Transverse colon (tissue), 4 donors: ENCODE data around the gene KRT33A. TPM values are rescaled to one million over a fixed set of nuclear protein-coding genes. Genes with fewer than 3 reads are reported as not detected.

Experiments used
- DNase-seq: peaks from one replicate; pipeline ENCODE4 v3.0.0-alpha.2; 2019
- H3K27ac ChIP-seq, 4 donors: fragments of 200-600 bp; sonication (generic); 2 replicates each; pipeline ENCODE4 v1.5.1; 2016 to 2018; ENCODE audit warnings: inconsistent platforms in 4 of 4
- H3K27me3 ChIP-seq: fragments of 200-600 bp; sonication (generic); 2 replicates; pipeline ENCODE4 v1.5.1; 2017; ENCODE audit warnings: inconsistent platforms
- H3K36me3 ChIP-seq, 4 donors: fragments of 200-600 bp; sonication (generic); 2 replicates each; pipeline ENCODE4 v1.5.1; 2017 to 2019; ENCODE audit warnings: inconsistent platforms in 4 of 4
- H3K4me1 ChIP-seq, 4 donors: fragments of 200-600 bp; sonication (generic); 2 replicates each; pipeline ENCODE4 v1.5.1; 2017 to 2020; ENCODE audit warnings: inconsistent platforms in 4 of 4
- H3K4me3 ChIP-seq, 4 donors: fragments of 200-600 bp; sonication (generic); 1 replicate in 1 of 4; 2 replicates in 3 of 4; pipeline versions ENCODE4 v1.5.1 to v1.6.1; 2017 to 2019; ENCODE audit warnings: inconsistent platforms in 4 of 4
- H3K9me3 ChIP-seq, 2 donors: fragments of 200-600 bp; sonication (generic); 2 replicates each; pipeline ENCODE4 v1.5.1; 2017 to 2019; ENCODE audit warnings: inconsistent platforms in 2 of 2
- EP300 ChIP-seq: sonication (generic); formaldehyde crosslinking; IDR thresholded peaks from one replicate; pipeline ENCODE4 v1.6.1; 2017; ENCODE audit warnings: antibody characterized with exemption, low read depth
- POLR2A ChIP-seq: fragments of 450-650 bp; IDR thresholded peaks from one replicate; pipeline ENCODE4 v1.6.1; 2016; ENCODE audit warnings: antibody characterized with exemption, mild to moderate bottlenecking, moderate library complexity
- POLR2AphosphoS5 ChIP-seq, 3 donors: sonication (generic); formaldehyde crosslinking; IDR thresholded peaks; one replicate each; pipeline ENCODE4 v1.6.1; 2016; ENCODE audit warnings: antibody characterized with exemption in 3 of 3
- WGBS, 2 donors: methylation state at CpG; one replicate each; pipeline ENCODE4 v1.1.5; 2018; ENCODE audit warnings: low coverage in 1 of 2; 5-methylcytosine and 5-hydroxymethylcytosine counted together
- in situ Hi-C, 4 donors: fragments of 200-750 bp; cut with MboI; loops; one replicate each; pipeline versions ENCODE4 v1.15.0 to v1.15.1; 2017; ENCODE audit warnings: low sequenced_read_pairs in 3 of 4, low pct_ligation_motif_present in 1 of 4, low pct_unique_long_range_greater_than_20kb in 1 of 4
- intact Hi-C: fragments of 100-400 bp; cut with DNase I; formaldehyde crosslinking; loops from one replicate; pipeline ENCODE4 v1.15.1; 2023; ENCODE audit warnings: low total_unique reads
- total RNA-seq, 4 donors: library from RNA; depleted of rRNA; stranded (reverse); fragments of >200 nt; gene quantifications; one replicate each; pipeline ENCODE4 v1.1.0, GENCODE V29; 2016
- TF ChIP-seq, protein P1 (sequence below), 5 experiments: fragments of 200-600 bp in 3 of 5; fragments of 450-650 bp in 2 of 5; sonication (generic) in 3 of 5; IDR thresholded peaks; 1 replicate in 2 of 5; 2 replicates in 3 of 5; pipeline ENCODE4 v1.5.1; 2016 to 2017; ENCODE audit warnings: antibody characterized with exemption in 5 of 5, inconsistent platforms in 3 of 5, mild to moderate bottlenecking in 2 of 5, moderate library complexity in 1 of 5

Gene KRT33A
- total RNA-seq, 4 donors from 2014 or later: not detected

- H3K9me3 ChIP-seq: no peaks in the 10 kb centered on the region
- peaks cover 8% of the 10 kb centered on the region for H3K27me3 ChIP-seq
- WGBS, 2 donors: 68 to 83% methylated on average over 1 to 11 of the region's 11 CpGs
- intact Hi-C loops (no loop called here), in situ Hi-C loops (no loop called here)
- no peak for DNase-seq
- H3K27ac ChIP-seq: no peak within 1 kb of the TSS
- no peaks in the 10 kb centered on the region for H3K36me3 ChIP-seq
- TF ChIP-seq, protein P1, sequence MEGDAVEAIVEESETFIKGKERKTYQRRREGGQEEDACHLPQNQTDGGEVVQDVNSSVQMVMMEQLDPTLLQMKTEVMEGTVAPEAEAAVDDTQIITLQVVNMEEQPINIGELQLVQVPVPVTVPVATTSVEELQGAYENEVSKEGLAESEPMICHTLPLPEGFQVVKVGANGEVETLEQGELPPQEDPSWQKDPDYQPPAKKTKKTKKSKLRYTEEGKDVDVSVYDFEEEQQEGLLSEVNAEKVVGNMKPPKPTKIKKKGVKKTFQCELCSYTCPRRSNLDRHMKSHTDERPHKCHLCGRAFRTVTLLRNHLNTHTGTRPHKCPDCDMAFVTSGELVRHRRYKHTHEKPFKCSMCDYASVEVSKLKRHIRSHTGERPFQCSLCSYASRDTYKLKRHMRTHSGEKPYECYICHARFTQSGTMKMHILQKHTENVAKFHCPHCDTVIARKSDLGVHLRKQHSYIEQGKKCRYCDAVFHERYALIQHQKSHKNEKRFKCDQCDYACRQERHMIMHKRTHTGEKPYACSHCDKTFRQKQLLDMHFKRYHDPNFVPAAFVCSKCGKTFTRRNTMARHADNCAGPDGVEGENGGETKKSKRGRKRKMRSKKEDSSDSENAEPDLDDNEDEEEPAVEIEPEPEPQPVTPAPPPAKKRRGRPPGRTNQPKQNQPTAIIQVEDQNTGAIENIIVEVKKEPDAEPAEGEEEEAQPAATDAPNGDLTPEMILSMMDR (IDR thresholded peaks at IDR 0.05): no peak
- TF ChIP-seq POLR2A (no peak), POLR2AphosphoS5 (IDR thresholded peaks at IDR 0.05) (no peak), EP300 (no peak)
- H3K4me1 ChIP-seq: no peaks in the 10 kb centered on the region
- no peak within 1 kb of the TSS for H3K4me3 ChIP-seq
Observed at GRCh38 chr17:41301916-41302901, 48.4 kb downstream of the KRT33A start, which contains the start of gene KRTAP29-1. Gene KRTAP29-1 (minus strand): TSS chr17:41302851. CDS start chr17:41302851, 0 bp downstream.

DNA sequence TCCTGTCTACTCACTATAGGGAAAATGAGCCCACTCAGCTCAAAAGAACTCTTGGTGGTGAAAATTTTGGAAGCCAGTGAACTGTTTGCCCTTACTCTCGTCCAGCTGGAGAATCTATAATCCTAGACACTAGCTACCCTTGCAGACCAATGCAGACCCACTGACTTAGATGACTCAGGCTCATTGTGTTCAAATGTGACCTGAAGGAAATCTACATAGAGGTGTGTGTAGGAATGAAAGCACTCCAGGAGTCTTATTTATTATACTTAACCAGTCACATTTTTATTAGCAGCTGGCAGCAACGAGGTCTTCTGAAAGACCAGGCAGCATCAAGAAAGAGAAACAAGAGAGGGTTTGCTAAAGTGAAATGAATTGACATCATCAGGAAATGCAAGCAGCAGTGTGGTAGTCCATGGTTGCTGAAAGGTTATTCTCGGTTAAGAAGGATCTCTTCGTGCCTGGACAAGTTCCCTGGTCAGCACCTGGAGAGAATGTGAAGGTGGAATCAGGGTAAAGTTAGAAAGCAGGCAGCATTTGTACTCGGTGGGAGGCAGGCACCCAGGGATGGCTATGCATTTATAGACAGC is 49.3 kb downstream of the KRT33A start:
- TF ChIP-seq, protein P1 (IDR thresholded peaks at IDR 0.05): no peak
- TF ChIP-seq POLR2A: no peak
- no peak for TF ChIP-seq EP300
- no peak for TF ChIP-seq POLR2AphosphoS5 (IDR thresholded peaks at IDR 0.05)
- WGBS, 2 donors: 60 to 74% methylated on average over 4 to 5 of the region's 5 CpGs
- Histone ChIP-seq H3K27ac (no peak overlapping the region), H3K4me1 (no peaks in the 10 kb centered on the region), H3K36me3 (no peaks in the 10 kb centered on the region), H3K27me3 (peaks cover 8% of the 10 kb centered on the region), H3K4me3 (no peak overlapping the region), H3K9me3 (no peaks in the 10 kb centered on the region)
- DNase-seq: no peak
- in situ Hi-C loops: no loop called here
- intact Hi-C loops: no loop called here

DNA sequence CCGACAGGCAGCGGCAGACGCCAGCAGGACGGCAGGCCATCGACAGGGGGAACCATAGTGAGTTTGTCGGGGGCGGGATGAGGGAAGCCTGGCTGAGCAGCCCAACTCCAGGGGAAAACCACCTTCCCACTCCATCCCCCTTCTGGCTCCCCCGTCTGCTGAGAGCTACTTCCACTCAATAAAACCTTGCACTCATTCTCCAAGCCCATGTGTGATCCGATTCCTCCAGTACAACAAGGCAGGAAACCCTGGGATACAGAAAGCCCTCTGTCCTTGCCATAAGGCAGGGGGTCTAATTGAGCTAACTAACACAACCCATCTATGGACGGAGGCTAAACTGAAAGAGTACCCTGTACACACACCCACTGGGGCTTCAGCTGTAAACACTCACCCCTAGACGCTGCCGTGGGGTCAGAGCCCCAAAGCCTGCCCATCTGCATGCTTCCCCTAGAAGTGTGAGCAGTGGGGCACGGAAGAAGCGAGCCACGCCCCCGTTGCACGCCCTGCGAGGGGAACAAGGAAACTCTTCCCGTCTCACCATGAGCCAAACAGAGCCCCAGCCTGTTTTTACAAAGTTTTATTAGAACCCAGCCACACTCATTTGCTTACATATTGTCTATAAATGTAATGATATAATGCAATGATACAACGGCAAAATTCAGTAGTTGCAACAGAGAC is 52.0 kb downstream of the KRT33A start:
- Histone ChIP-seq H3K9me3 (no peaks in the 10 kb centered on the region), H3K4me1 (no peaks in the 10 kb centered on the region), H3K27ac (no peak overlapping the region), H3K27me3 (peaks cover 8% of the 10 kb centered on the region), H3K36me3 (no peaks in the 10 kb centered on the region), H3K4me3 (no peak overlapping the region)
- no peak for DNase-seq
- intact Hi-C loops: no loop called here
- 50 to 88% methylated on average over 1 to 20 of the region's 20 CpGs for WGBS, 2 donors
- in situ Hi-C loops: no loop called here
- TF ChIP-seq POLR2A: no peak
- no peak for TF ChIP-seq POLR2AphosphoS5 (IDR thresholded peaks at IDR 0.05)
- TF ChIP-seq, protein P1 (IDR thresholded peaks at IDR 0.05): no peak
- TF ChIP-seq EP300: no peak

GRCh38 chr17:41296846-41297245 is 53.8 kb downstream of the KRT33A start:
- intact Hi-C loops: no loop called here
- no peak overlapping the region for H3K27ac ChIP-seq
- H3K27me3 ChIP-seq: peaks cover 13% of the 10 kb centered on the region
- in situ Hi-C loops: no loop called here
- no peak for DNase-seq
- H3K9me3 ChIP-seq: no peaks in the 10 kb centered on the region
- no peaks in the 10 kb centered on the region for H3K4me1 ChIP-seq
- no peaks in the 10 kb centered on the region for H3K36me3 ChIP-seq
- H3K4me3 ChIP-seq: no peak overlapping the region
- 40 to 56% methylated on average over 1 of the region's 1 CpG for WGBS, 2 donors
- TF ChIP-seq, protein P1 (IDR thresholded peaks at IDR 0.05): no peak
- TF ChIP-seq POLR2A (no peak), EP300 (no peak), POLR2AphosphoS5 (IDR thresholded peaks at IDR 0.05) (no peak)
